ES-I3 (cell line): Measurements from ENCODE around the gene PROSER3.
A peak's percentile ranks its signal among the peaks of the same experiment; 100 is the strongest.
"Not testable (repeated sequence)": the region's sequence is repeated elsewhere in the genome, so short reads cannot be mapped to it uniquely, and the experiment has no call there.

Source experiments
- H3K36me3 ChIP-seq: 2 replicates; pipeline ENCODE4 v1.6.1; 2013; ENCODE audit warnings: mild to moderate bottlenecking, low read length, control low read depth, moderate library complexity; ENCODE audit not compliant: insufficient read depth
- H3K4me1 ChIP-seq: 2 replicates; pipeline ENCODE4 v1.6.1; 2013; ENCODE audit warnings: mild to moderate bottlenecking, control low read depth, low read length; ENCODE audit not compliant: insufficient read depth
- H3K9ac ChIP-seq: 2 replicates; pipeline ENCODE4 v1.6.1; 2013; ENCODE audit warnings: low read depth, mild to moderate bottlenecking, low read length, moderate library complexity
- H3K9me3 ChIP-seq: 2 replicates; pipeline ENCODE4 v1.6.1; 2013; ENCODE audit warnings: mild to moderate bottlenecking, low read length, moderate library complexity; ENCODE audit not compliant: control insufficient read depth, insufficient read depth

The PROSER3 gene

DNA sequence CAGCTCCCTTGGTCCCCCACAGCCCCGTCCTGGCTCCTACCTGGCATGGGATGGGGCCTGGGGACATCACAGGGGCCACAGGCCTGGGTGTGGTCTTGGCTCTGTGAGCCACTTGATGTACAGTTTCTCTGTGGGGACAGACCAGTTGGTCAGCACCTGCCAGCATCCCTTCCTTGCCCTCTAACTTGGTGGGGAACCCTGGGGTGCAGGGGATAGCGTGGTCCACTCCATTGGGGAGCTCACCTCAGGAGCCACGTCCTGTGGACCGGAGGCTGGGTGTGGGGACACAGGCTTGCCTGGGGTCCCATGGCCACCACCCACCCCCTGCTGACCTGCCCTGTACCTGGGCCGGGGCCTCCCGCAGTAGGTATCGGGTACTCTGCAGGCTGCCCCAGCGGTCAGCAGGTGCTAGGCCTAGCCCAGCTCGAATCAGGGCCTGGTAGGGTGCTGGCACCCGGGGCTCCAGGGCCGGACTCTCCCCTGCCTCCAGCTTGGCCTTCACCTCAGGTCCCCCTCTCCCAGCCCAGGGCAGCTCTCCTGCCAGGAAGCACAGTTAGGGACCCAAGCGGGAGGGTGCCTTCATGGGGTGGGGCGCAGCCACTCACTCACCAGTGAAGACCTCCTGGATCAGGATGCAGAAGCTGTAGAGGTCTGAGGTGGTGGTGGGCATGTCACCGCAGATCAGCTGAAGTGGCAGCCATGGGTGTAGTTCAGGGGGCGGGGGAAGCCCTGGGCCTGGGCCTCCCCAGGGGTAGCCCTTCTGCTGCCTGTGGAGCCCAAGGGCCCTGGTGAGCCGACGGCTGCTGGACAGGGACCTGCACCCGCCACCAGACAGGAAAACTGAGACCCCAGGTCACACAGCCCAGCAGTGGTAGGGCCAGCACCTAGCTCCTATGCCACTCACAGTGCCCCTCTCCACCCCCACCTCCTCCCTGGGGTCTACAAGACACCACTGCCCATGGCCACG, 32.3 kb downstream of the PROSER3 start:
- H3K9me3 ChIP-seq, result no peaks in the 10 kb centered on the region
- no peaks in the 10 kb centered on the region for H3K4me1 ChIP-seq
- H3K36me3 ChIP-seq, result no peaks in the 10 kb centered on the region
- H3K9ac ChIP-seq, result no peak overlapping the region

DNA sequence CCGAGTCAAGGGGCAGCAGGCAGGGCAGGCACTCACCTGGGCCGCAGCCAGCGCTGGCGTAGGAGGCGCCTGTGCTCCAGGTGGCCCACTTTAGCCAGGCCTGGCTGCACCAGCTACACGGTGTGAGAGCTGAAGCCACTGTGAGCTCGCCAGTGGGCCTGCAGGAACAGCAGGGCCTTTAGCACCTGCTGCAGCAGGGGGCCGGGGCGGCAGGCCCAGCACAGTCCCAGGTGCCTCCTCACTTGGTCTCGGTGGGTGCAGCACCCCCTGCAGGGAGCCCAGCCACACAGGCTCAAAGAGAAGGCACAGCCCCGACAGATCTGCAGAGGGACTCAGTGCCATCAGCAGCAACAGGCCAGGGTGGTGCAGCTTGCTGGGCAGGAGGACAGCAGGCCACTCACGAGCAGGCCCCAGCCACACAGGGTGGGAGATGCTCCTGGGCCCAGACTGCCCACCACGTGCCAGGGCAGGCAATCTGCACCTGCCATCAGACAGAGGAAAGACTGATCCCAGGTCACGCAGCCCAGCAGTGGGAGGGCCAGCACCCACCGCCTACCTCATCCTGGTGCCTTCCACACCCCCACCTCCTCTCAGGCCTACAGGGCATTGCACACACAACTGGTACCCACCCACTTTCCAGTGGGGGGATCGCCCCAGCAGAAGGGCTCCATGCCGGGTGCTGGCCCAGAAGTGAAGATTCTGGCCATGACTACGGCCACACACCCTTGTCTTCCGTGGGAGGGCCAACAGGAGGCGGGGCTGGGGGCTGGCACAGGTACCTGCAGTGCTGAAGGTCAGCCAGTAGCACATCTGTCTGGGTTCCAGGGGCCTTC, 33.2 kb downstream of the PROSER3 start:
- H3K4me1 ChIP-seq, result no peaks in the 10 kb centered on the region
- no peaks in the 10 kb centered on the region for H3K9me3 ChIP-seq
- H3K9ac ChIP-seq, result no peak overlapping the region
- no peaks in the 10 kb centered on the region for H3K36me3 ChIP-seq

DNA sequence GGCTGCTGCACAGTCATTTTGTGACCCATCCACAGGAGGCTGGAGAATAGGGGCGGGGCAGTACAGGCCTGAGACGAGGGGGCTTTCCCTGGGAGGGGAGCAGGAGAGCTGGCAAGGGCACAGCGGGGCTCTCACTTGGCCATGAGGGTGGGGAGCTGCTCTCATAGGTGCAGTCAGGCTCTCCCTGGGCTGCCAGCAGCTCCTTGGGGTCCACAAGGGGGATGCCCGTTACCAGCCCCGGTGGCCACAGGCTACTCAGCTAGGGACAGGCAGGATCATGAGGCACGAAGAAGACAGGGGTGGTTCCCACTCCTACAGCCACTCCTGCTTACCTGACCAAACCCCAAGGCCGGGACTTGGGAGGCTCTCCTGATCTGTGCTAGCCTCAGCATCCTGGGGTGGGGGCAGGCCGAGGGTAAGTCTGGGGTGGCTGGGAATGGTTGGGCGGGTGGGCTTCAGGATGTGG, 33.9 kb downstream of the PROSER3 start:
- H3K4me1 ChIP-seq, result no peaks in the 10 kb centered on the region
- no peak overlapping the region for H3K9ac ChIP-seq
- H3K9me3 ChIP-seq, result no peaks in the 10 kb centered on the region
- H3K36me3 ChIP-seq, result no peaks in the 10 kb centered on the region

DNA sequence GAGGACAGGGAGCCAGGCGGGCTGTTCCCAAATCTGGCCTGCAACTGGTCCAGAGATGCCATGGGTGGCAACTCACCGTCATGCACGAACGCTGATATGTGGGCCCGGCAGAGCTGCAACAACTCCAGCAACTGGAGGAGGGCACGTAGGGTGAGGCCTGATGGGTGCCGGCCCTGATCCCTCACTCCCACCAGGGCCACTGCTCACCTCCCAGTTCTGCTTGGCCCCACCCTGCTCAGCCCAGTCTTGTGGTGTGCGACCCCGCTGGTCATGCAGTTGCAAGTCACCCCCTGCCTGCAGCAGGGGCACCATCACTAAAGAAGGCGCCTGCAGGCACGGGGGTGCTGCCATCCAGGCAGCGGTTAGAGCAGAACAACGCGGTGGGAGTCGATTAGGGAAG, 34.3 kb downstream of the PROSER3 start:
- H3K9ac ChIP-seq, result no peak overlapping the region
- no peaks in the 10 kb centered on the region for H3K36me3 ChIP-seq
- no peaks in the 10 kb centered on the region for H3K9me3 ChIP-seq
- H3K4me1 ChIP-seq, result no peaks in the 10 kb centered on the region

DNA sequence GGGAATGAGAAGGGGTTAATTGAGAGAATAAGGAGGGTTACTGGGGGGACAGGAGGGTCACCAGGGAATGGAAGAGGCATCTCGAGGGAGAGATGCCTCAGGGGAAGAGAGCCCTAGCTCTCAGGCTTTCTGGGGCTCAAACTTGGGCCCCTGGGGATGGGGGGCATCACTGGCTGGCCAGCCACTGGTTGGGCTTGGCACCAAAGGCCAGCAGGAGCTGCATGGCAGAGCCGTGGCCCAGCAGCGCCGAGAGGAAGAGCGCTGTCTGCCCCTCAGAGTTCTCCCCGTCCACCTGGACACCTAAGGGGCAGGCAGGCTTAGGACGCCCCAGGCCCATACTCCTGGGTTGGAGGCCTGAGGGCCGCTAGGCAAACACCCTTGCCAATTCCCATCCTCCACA, 34.9 kb downstream of the PROSER3 start:
- Histone ChIP-seq H3K36me3 (no peaks in the 10 kb centered on the region), H3K9me3 (no peaks in the 10 kb centered on the region), H3K9ac (no peak overlapping the region), H3K4me1 (no peaks in the 10 kb centered on the region)

DNA sequence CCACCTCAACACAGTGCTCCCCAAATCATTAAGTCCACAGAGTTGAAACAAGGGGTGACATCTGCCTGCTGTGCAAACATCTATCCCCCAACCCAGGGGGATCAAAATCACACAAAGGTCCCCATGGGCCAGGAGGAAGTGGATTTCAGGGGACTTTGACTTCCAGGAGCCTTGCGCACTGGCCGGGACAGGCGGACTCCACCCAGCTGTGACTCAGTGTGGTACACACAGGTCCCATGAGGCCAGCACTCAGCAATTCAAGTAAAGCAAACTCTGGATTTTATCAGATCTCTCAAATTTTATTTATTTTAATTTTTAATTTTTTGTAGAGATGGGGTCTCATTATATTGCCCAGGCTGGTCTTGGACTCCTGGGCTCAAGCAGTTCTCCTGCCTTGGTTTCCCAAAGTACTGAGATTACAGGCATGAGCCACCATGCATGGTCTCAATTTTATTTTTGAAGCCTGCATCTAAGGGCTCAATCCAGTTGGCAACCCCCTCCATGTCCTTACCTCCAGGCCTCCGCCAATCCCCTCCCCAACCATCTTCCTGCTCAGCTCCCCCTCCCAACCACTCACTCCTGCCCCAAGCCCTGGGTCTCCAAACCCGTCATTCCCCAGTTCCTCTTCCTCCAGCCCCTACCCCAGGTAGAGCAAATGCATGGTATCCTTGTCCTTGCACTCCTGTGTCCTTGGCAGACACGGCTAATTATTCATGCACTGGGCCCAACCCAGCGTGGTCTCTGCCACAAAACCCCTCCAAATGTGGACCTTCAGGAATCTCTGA, 35.6 kb downstream of the PROSER3 start:
- Histone ChIP-seq H3K9me3 (no peaks in the 10 kb centered on the region), H3K9ac (no peak overlapping the region), H3K4me1 (no peaks in the 10 kb centered on the region), H3K36me3 (no peaks in the 10 kb centered on the region)

DNA sequence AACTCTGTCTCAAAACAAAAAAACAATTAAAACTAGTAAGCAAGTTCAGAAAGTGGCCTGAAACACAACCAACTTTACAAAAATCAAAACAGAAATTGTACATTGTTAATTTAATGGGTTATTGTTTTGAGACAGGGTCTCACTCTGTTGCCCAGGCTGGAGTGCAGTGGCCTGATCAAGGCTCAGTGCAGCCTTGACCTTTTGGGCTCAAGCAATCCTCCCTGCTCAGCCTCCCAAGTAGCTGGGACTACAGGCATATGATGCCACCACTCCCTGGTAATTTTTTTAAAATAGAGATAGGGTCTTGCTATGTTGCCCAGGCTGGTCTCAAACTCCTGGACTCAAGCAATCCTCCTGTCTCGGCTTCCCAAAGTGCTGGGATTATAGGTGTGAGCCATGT, 37.6 kb downstream of the PROSER3 start:
- not testable (repeated sequence) for H3K9me3 ChIP-seq, H3K36me3 ChIP-seq, H3K4me1 ChIP-seq, H3K9ac ChIP-seq

DNA sequence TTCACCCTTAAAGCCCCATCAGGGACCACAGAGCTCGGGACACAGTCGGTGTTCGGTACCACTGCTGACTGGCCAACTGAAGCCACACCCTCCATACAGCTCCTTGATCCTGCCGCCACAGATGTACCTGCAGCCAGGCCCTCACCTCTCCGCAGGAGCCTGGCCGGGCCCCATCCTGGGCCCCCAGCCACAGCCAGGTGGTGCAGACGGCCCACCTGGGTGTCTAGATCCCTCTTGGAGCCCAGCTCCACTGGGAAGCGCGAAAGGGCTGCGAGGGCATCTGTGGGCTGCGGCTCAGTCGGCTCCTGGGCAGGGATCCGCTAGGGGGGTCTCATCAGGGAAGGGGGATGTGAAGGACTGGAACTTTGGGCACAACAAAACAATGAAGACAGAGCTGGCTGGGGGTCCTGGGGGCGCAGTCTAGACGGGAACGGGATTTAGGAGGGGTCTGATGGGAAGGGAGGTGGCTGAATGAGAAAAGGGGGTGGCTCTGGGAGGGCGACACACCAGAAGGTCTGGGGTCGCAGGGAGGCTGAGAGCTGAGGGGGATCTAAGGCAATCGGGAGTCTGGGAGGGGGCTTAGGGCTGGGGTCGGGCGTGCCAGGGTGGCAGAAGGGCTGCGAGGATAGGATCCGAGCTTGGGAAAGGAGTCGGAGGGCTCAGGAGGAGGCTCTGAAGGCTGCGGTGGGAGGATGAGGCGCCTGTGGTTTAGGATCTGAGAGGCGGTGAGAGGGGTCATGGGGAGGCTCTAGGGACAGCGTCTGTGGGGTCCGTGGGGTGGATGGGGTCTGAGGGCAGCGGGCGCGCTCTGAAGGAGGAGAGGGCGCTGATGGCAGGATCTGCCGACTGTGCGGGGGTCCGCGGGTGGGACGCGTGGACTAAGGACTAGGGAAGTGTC, 38.9 kb downstream of the PROSER3 start:
- H3K36me3 ChIP-seq, result no peaks in the 10 kb centered on the region
- no peaks in the 10 kb centered on the region for H3K9me3 ChIP-seq
- H3K9ac ChIP-seq, result peak overlapping the region; percentile 27; the same call in 1 of the 2 replicates
- no peaks in the 10 kb centered on the region for H3K4me1 ChIP-seq

DNA sequence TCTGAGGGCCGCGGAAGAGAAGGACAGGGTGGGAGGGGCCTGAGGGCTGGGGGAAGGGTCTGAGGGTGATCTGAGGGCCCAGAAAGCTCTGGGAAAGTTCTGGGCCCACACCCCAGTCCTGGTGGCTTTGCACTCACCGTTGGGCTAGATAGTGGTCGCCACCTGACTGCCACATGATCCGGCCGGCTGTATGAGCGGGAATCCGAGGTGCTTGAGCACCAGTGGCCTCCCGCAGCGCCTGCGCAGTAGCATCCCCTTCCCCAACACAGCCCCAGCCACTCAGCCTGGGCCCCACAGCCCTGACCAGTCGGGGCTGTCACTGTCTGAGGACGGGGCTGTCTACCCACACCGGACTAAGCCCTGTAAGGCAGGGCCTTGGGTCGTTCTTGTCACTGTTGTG, 39.7 kb downstream of the PROSER3 start:
- Histone ChIP-seq H3K36me3 (no peaks in the 10 kb centered on the region), H3K9me3 (no peaks in the 10 kb centered on the region), H3K4me1 (no peaks in the 10 kb centered on the region), H3K9ac (peak overlapping the region; percentile 27; the same call in 1 of the 2 replicates)

DNA sequence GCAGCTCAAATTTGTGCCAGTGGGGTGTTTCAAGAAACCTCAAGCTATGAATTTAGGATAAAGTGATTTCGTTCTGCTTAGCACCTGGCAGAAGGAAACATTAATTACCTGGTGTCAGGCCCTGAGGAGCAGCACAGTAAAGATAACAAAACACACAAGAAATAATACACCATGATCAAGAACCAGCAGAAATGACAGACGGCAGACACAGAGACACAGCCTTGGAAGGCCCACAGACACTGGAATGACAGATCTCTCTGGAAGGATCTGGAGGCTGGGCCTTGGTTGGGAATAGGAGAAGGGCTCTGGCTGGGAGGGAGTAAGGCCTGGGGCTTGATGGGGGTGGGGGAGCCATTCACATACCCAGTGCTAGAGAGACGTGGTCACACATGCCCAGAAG, 43.9 kb downstream of the PROSER3 start:
- Histone ChIP-seq H3K9me3 (no peaks in the 10 kb centered on the region), H3K4me1 (no peaks in the 10 kb centered on the region), H3K36me3 (no peaks in the 10 kb centered on the region), H3K9ac (no peak overlapping the region)

DNA sequence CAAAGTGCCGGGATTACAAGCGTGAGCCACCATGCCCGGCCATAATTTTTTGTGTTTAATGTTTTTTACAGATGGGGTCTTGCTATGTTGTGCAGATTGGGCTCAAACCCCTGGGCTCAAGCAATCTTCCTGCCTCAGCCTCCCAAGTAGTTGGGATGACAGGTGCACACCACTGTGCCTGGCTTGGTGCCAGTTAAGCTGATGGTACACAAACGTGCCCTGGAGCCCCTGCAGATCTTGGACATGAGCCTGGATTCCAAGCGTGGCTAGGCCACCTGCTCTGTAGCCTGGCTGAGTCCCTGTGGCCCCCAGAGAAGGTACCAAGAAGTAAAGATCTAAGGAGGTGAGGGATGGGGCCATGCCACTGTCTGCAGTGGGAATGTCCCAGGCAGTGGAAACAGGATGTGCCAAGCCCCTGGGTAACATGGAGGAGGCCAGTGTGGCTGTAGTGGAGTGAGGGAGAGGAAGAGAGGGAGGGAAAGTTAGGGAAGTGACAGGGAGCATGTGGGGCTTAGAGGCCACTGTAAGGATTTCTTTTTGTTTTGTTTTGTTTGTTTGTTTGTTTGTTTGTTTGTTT, 47.6 kb downstream of the PROSER3 start:
- no peaks in the 10 kb centered on the region for H3K9me3 ChIP-seq
- H3K4me1 ChIP-seq, result peaks cover 6% of the 10 kb centered on the region; the same call in 1 of the 2 replicates
- H3K9ac ChIP-seq, result no peak overlapping the region
- no peaks in the 10 kb centered on the region for H3K36me3 ChIP-seq

DNA sequence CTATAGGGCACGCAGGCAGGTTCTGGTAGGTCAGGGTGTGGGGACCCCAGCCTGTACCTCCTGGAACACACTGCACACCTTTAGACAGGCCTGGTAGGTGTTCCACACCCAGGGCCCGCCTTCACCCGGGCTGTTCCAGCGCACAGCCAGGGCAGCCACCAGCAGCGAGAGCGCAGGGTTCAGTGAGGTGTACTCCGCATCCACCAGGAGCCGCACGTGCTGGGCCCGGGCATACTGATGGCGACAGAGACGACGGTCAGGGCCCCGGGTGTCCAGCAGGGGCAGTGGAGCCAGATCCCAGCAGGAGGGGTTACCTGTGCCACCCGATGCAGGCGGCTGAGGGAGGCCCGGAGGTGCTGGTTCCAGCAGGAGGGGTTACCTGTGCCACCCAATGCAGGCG, 48.6 kb downstream of the PROSER3 start:
- Histone ChIP-seq H3K9ac (no peak overlapping the region), H3K36me3 (no peaks in the 10 kb centered on the region), H3K4me1 (peaks cover 6% of the 10 kb centered on the region; the same call in 1 of the 2 replicates), H3K9me3 (no peaks in the 10 kb centered on the region)

DNA sequence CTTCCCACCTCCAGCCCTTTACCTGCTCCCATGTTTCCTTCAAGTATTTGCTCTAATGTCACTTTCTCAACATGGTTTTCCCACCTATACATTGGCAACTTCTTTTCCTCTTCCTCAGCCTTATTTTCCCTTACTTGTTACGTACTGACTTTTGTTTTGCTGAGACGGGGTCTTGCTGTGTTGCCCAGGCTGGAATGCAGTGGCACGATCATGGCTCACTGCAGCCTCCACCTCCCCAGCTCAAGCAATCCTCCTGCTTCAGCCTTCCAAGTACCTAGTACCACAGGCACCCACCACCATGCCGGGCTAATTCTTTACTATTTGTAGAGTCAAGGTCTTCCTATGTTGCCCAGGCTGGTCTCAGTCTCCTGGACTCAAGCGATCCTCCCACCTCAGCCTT, 49.7 kb downstream of the PROSER3 start:
- Histone ChIP-seq H3K36me3 (no peaks in the 10 kb centered on the region), H3K9me3 (no peaks in the 10 kb centered on the region), H3K9ac (no peak overlapping the region), H3K4me1 (peaks cover 6% of the 10 kb centered on the region; the same call in 1 of the 2 replicates)
